GM21381 (cell line): ENCODE data around the gene SEC23B.

Experiments
- ATAC-seq: cut with Tn5 transposase; IDR thresholded peaks from one replicate; pipeline ENCODE4 v1.9.1; 2021; ENCODE audit warnings: mild to moderate bottlenecking, moderate library complexity; ENCODE audit not compliant: unreplicated experiment

SEC23B gene

GRCh38 chr20:18585134-18585533 lies 77.4 kb downstream of the SEC23B start:
- ATAC-seq = no peak

GRCh38 chr20:18587665-18588573 lies 80.2 kb downstream of the SEC23B start, which contains the start of gene DTD1:
DTD1 (plus strand) TSS chr20:18588054; CDS start chr20:18588073, 19 bp downstream.
- ATAC-seq = peak; percentile 89

DNA sequence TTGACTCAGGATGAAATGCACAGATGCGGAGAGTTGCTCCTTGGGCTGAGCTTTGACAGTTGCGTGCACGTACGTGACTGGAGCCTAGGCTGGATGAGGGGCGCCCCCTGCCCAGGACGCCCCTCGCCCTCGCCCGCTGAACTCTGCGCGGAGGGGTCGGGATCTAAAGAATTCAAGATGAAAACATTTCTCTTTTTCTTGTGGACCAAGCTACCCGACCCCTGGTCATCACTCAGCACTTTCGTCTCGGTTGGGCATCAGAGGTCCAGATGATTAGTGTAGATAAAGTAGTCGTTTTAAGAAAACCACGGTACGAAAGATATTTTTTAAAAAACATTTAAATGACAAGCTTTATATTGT lies 80.8 kb downstream of the SEC23B start:
- no peak for ATAC-seq

- no peak for ATAC-seq
Observed at GRCh38 chr20:18589941-18590674, 82.4 kb downstream of the SEC23B start.

DNA sequence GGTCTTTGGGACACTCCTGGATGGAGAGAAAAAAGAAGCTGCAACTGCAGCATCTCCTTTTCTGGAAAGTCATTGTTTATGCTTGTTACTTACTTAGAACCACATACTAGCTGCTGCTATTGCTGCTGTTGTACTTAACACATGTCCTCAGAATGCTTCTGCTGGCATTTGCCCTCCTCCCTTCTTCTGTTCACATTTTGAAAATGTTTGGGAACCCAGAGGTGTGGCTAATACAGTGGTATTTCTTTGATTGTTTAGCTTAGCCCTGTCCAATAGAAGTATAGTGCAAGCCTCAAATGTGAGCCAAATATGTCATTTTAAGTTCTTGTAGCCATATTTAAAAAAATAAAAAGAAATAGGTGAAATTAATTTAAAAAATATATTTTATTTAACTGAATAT lies 88.5 kb downstream of the SEC23B start:
- ATAC-seq = no peak

DNA sequence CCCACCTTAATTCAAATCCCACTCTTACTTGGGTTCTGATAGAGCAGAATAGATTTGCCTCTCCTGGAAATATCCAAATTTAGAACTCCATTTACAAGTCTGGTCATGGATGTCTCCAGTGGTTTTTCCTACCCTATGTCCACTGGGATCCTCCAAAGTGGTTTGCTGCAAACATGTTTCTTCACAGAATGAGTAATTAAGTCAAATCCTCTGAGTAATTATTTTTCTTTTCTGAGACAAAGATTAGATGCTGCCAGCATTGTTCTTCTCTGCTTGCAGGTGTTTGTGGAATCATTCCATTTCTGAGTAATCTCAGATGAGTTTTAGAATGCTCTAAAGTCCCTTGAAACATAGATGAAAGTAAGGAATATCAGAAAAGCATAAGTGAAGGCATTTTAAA lies 102.0 kb downstream of the SEC23B start:
- ATAC-seq = no peak
